Ascending aorta (tissue), 2 donors: Measurements from ENCODE around the gene MYL7. TPM values are rescaled to one million over a fixed set of nuclear protein-coding genes. Genes with fewer than 3 reads are reported as not detected.

Experiments
- DNase-seq, 2 donors: peaks; one replicate each; pipeline ENCODE4 v3.0.0-alpha.2; 2019; ENCODE audit warnings: low spot score in 2 of 2
- H3K27ac ChIP-seq, 2 donors: fragments of 200-600 bp; sonication (generic); one replicate each; pipeline ENCODE4 v1.5.1; 2016 to 2017; ENCODE audit warnings: mild to moderate bottlenecking in 1 of 2
- H3K27me3 ChIP-seq: fragments of 200-600 bp; sonication (generic); one replicate; pipeline ENCODE4 v1.5.1; 2017
- H3K36me3 ChIP-seq, 2 donors: fragments of 200-600 bp; sonication (generic); one replicate each; pipeline ENCODE4 v1.5.1; 2016
- H3K4me1 ChIP-seq, 2 donors: fragments of 200-600 bp; sonication (generic); one replicate each; pipeline ENCODE4 v1.5.1; 2016 to 2017; ENCODE audit warnings: mild to moderate bottlenecking in 1 of 2
- H3K4me3 ChIP-seq, 2 donors: fragments of 200-600 bp; sonication (generic); one replicate each; pipeline ENCODE4 v1.5.1; 2016 to 2017; ENCODE audit warnings: mild to moderate bottlenecking in 1 of 2
- H3K9me3 ChIP-seq, 2 donors: fragments of 200-600 bp; sonication (generic); one replicate each; pipeline ENCODE4 v1.5.1; 2016
- CTCF ChIP-seq, 3 experiments: fragments of 200-600 bp in 2 of 3; fragments of 450-650 bp in 1 of 3; sonication (generic) in 2 of 3; IDR thresholded peaks; one replicate each; pipeline ENCODE4 v1.5.1; 2016 to 2019; ENCODE audit warnings: antibody characterized with exemption in 3 of 3, mild to moderate bottlenecking in 1 of 3, moderate library complexity in 1 of 3
- intact Hi-C: fragments of 100-400 bp; cut with DNase I; formaldehyde crosslinking; loops from one replicate; pipeline ENCODE4 v1.15.1; 2023
- total RNA-seq: library from RNA; depleted of rRNA; stranded (reverse); fragments of >200 nt; gene quantifications from one replicate; pipeline ENCODE4 v1.1.0, GENCODE V29; 2016

The MYL7 gene
- total RNA-seq, 1 donor from 2014 or later: not detected

GRCh38 chr7:44097064-44097932 is 43.8 kb downstream of the MYL7 start:
- Histone ChIP-seq H3K4me1 (peaks cover 17 to 41% of the 10 kb centered on the region in 2 donors), H3K9me3 (no peaks in the 10 kb centered on the region), H3K27ac (peak overlapping the region; percentile 62 to 100), H3K36me3 (no peaks in the 10 kb centered on the region), H3K4me3 (no peak overlapping the region), H3K27me3 (no peaks in the 10 kb centered on the region)
- no peak for DNase-seq
- intact Hi-C loops: no loop called here
- no peak for TF ChIP-seq CTCF (IDR thresholded peaks at IDR 0.05)

GRCh38 chr7:44096326-44096881 is 44.7 kb downstream of the MYL7 start:
- Histone ChIP-seq H3K4me3 (no peak overlapping the region), H3K36me3 (no peaks in the 10 kb centered on the region), H3K27ac (peak overlapping the region; percentile 62 to 100), H3K27me3 (no peaks in the 10 kb centered on the region), H3K4me1 (peaks cover 10 to 34% of the 10 kb centered on the region in 2 donors), H3K9me3 (no peaks in the 10 kb centered on the region)
- TF ChIP-seq CTCF (IDR thresholded peaks at IDR 0.05): no peak
- intact Hi-C loops: no loop called here
- no peak for DNase-seq

GRCh38 chr7:44095781-44096180 is 45.4 kb downstream of the MYL7 start:
- Histone ChIP-seq H3K4me3 (no peak overlapping the region), H3K4me1 (peaks cover 4 to 31% of the 10 kb centered on the region in 2 donors), H3K36me3 (no peaks in the 10 kb centered on the region)

GRCh38 chr7:44094883-44095592 is 46.1 kb downstream of the MYL7 start:
- intact Hi-C loops: no loop called here
- no peak for DNase-seq
- Histone ChIP-seq H3K27ac (peak overlapping the region; percentile 63 to 100), H3K9me3 (no peaks in the 10 kb centered on the region), H3K27me3 (no peaks in the 10 kb centered on the region), H3K4me3 (no peak overlapping the region), H3K36me3 (no peaks in the 10 kb centered on the region), H3K4me1 (peaks cover 7 to 31% of the 10 kb centered on the region in 2 donors)
- TF ChIP-seq CTCF (IDR thresholded peaks at IDR 0.05): no peak

More at GRCh38 chr7:44095781-44096180, 45.4 kb downstream of the MYL7 start:
- peak overlapping the region; percentile 63 to 100 for H3K27ac ChIP-seq
- no peaks in the 10 kb centered on the region for H3K27me3 ChIP-seq
- H3K9me3 ChIP-seq: no peaks in the 10 kb centered on the region
- no peak for TF ChIP-seq CTCF (IDR thresholded peaks at IDR 0.05)
- DNase-seq: no peak
- intact Hi-C loops: no loop called here

GRCh38 chr7:44094365-44094764 is 46.8 kb downstream of the MYL7 start:
- peaks cover 9 to 32% of the 10 kb centered on the region in 2 donors for H3K4me1 ChIP-seq

More at GRCh38 chr7:44094365-44094764, 46.8 kb downstream of the MYL7 start:
- H3K27ac ChIP-seq: peak overlapping the region; percentile 63 to 100
- DNase-seq: no peak
- no peak overlapping the region for H3K4me3 ChIP-seq
- intact Hi-C loops: no loop called here
- no peaks in the 10 kb centered on the region for H3K36me3 ChIP-seq
- H3K27me3 ChIP-seq: no peaks in the 10 kb centered on the region
- no peak for TF ChIP-seq CTCF (IDR thresholded peaks at IDR 0.05)
- H3K9me3 ChIP-seq: no peaks in the 10 kb centered on the region
